CD14-positive monocyte (primary cell): Measurements from ENCODE around the gene SH2D4B. TPM values are rescaled to one million over a fixed set of nuclear protein-coding genes. Genes with fewer than 3 reads are reported as not detected.

Source experiments
- DNase-seq, 3 donors: peaks; one replicate each; pipeline ENCODE4 v3.0.0-alpha.2; 2011 to 2022
- H2AFZ ChIP-seq: 2 replicates; pipeline ENCODE4 v1.6.0; 2012; ENCODE audit warnings: mild to moderate bottlenecking, low read depth, low read length, inconsistent platforms; ENCODE audit not compliant: insufficient read depth, poor library complexity, severe bottlenecking
- H3K27ac ChIP-seq, 2 donors: 1 replicate in 1 of 2; 2 replicates in 1 of 2; pipeline ENCODE4 v1.5.1; 2012 to 2013; ENCODE audit warnings: low read length in 2 of 2, control low read depth in 1 of 2, inconsistent platforms in 1 of 2, low read depth in 1 of 2, mild to moderate bottlenecking in 1 of 2
- H3K27me3 ChIP-seq, 2 donors: one replicate each; pipeline versions ENCODE4 v1.6.0 to v1.6.1; 2011 to 2013; ENCODE audit warnings: low read length in 2 of 2; ENCODE audit not compliant: control insufficient read depth in 2 of 2, insufficient read depth in 2 of 2
- H3K36me3 ChIP-seq, 2 donors: replicated peaks in 1 of 2; 1 replicate in 1 of 2; 2 replicates in 1 of 2; pipeline versions ENCODE4 v1.5.1 to v1.6.1; 2012 to 2013; ENCODE audit warnings: low read length in 2 of 2, control low read depth in 1 of 2, inconsistent platforms in 1 of 2, mild to moderate bottlenecking in 1 of 2; ENCODE audit not compliant: insufficient read depth in 2 of 2, control insufficient read depth in 1 of 2
- H3K4me1 ChIP-seq, 2 donors: 1 replicate in 1 of 2; 2 replicates in 1 of 2; pipeline versions ENCODE4 v1.5.1 to v1.6.1; 2012 to 2013; ENCODE audit warnings: low read length in 2 of 2, control low read depth in 1 of 2, inconsistent platforms in 1 of 2, mild to moderate bottlenecking in 1 of 2, moderate library complexity in 1 of 2; ENCODE audit not compliant: insufficient read depth in 2 of 2, control insufficient read depth in 1 of 2
- H3K4me2 ChIP-seq: replicated peaks from 2 replicates; pipeline ENCODE3; 2012; ENCODE audit warnings: low read length, moderate library complexity, mild to moderate bottlenecking; ENCODE audit not compliant: poor library complexity, severe bottlenecking; ENCODE audit errors: extremely low read depth
- H3K4me3 ChIP-seq, 3 experiments: fragments of 200-600 bp in 1 of 3; sonication (generic) in 1 of 3; replicated peaks in 1 of 3; 1 replicate in 2 of 3; 2 replicates in 1 of 3; pipeline ENCODE4 v1.5.1; 2011 to 2013; ENCODE audit warnings: low read length in 3 of 3, mild to moderate bottlenecking in 3 of 3, control low read depth in 2 of 3, low read depth in 2 of 3, inconsistent platforms in 1 of 3, moderate library complexity in 1 of 3
- H3K79me2 ChIP-seq: 2 replicates; pipeline ENCODE4 v1.6.0; 2012; ENCODE audit warnings: mild to moderate bottlenecking, control low read depth, inconsistent platforms, low read length, moderate library complexity; ENCODE audit not compliant: insufficient read depth
- H3K9ac ChIP-seq: 2 replicates; pipeline ENCODE4 v1.6.0; 2017; ENCODE audit warnings: low read length, mild to moderate bottlenecking; ENCODE audit not compliant: insufficient read depth, poor library complexity, severe bottlenecking
- H3K9me3 ChIP-seq, 2 donors: replicated peaks in 1 of 2; 1 replicate in 1 of 2; 2 replicates in 1 of 2; pipeline versions ENCODE4 v1.5.1 to v1.6.1; 2012 to 2013; ENCODE audit warnings: low read length in 2 of 2, control low read depth in 1 of 2; ENCODE audit not compliant: control insufficient read depth in 1 of 2, insufficient read depth in 1 of 2
- H4K20me1 ChIP-seq: 2 replicates; pipeline ENCODE4 v1.6.0; 2012; ENCODE audit warnings: mild to moderate bottlenecking, low read length, control low read depth, moderate library complexity; ENCODE audit not compliant: insufficient read depth
- H3K27ac Mint-ChIP-seq, 7 donors: one replicate each; pipeline ENCODE4 v1.8.0; 2020; ENCODE audit warnings: mild to moderate bottlenecking in 7 of 7, mixed read lengths in 7 of 7, moderate library complexity in 6 of 7, inconsistent platforms in 2 of 7
- H3K27me3 Mint-ChIP-seq, 3 donors: one replicate each; pipeline ENCODE4 v1.8.0; 2021 to 2022; ENCODE audit warnings: low read depth in 3 of 3, mild to moderate bottlenecking in 3 of 3, mixed read lengths in 3 of 3, moderate library complexity in 3 of 3, inconsistent platforms in 1 of 3
- H3K36me3 Mint-ChIP-seq, 2 donors: one replicate each; pipeline ENCODE4 v1.8.0; 2020; ENCODE audit warnings: mixed read lengths in 2 of 2, inconsistent platforms in 1 of 2, mild to moderate bottlenecking in 1 of 2
- H3K4me1 Mint-ChIP-seq: one replicate; pipeline ENCODE4 v1.8.0; 2020; ENCODE audit warnings: mild to moderate bottlenecking, mixed read lengths
- H3K4me3 Mint-ChIP-seq, 2 donors: one replicate each; pipeline ENCODE4 v1.8.0; 2020; ENCODE audit warnings: mild to moderate bottlenecking in 2 of 2, mixed read lengths in 2 of 2, moderate library complexity in 1 of 2
- H3K9me3 Mint-ChIP-seq, 7 donors: one replicate each; pipeline ENCODE4 v1.8.0; 2020 to 2022; ENCODE audit warnings: mixed read lengths in 7 of 7, mild to moderate bottlenecking in 6 of 7, moderate library complexity in 6 of 7, inconsistent platforms in 2 of 7
- CTCF ChIP-seq: fragments of 200-600 bp; IDR thresholded peaks from one replicate; pipeline ENCODE4 v1.8.0; 2022; ENCODE audit warnings: antibody characterized with exemption, mild to moderate bottlenecking
- WGBS: methylation state at CpG from one replicate; pipeline ENCODE4 v1.1.5; 2013; ENCODE audit warnings: missing lambda C conversion rate; ENCODE audit not compliant: insufficient coverage; 5-methylcytosine and 5-hydroxymethylcytosine counted together
- intact Hi-C, 2 donors: fragments of 100-400 bp; cut with micrococcal nuclease; formaldehyde crosslinking; loops; one replicate each; pipeline versions ENCODE4 v1.15.0 to v1.15.1; 2023
- polyA plus RNA-seq, 3 donors: library from polyadenylated mRNA; depleted of rRNA in 1 of 3; unstranded in 2 of 3; stranded (reverse) in 1 of 3; fragments of 300-500 nt in 2 of 3; fragments of >200 nt in 1 of 3; fragmentation: Illumina TruSeq in 2 of 3; gene quantifications; 1 replicate in 2 of 3; 2 replicates in 1 of 3; pipeline ENCODE4 v1.2.3, GENCODE V29; 2012 to 2021

Gene SH2D4B
- polyA plus RNA-seq, 3 donors: 0.01 TPM; not detected in 2

DNA sequence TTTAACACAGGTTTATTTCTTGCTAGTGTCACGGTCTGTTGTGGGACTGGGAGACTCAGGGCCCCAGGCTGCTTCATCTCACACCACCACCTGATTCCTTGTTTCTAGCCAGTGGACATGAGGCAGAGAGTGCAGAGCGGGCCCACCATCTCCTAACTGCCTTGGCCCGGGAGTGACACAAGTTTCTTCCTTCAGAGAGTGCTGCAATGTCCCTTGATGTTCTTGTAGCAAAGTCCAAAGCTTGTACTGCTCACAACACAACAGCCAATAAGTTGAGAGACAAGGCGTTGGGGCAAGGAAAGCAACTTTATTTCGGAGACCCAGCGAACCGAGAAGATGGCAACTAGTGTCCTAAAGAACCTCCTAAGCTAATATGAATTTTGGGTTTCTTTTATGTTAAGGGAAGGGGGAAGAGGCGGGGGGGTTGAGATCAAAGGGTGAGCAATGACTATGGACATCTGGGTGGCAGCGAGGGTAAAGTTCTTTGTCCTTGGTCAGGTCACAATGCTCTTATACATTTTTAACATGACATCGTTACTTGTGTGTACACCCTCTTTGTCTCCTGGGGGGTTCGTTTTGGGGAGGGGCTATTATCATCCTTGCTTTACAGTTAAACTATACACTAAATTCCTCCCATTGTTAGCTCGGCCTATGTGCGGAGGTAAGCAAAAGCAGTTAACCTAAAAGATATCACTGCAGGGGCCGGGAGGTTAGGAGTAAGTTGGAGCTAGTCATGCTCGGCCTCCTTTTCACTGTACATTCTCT, 31.6 kb downstream of the SH2D4B start:
- Histone ChIP-seq H4K20me1 (no peaks in the 10 kb centered on the region), H3K9ac (no peak overlapping the region), H3K9me3 (no peaks in the 10 kb centered on the region), H3K36me3 (no peaks in the 10 kb centered on the region), H3K4me1 (no peaks in the 10 kb centered on the region), H2AFZ (no peak overlapping the region), H3K79me2 (no peaks in the 10 kb centered on the region), H3K27ac (no peak overlapping the region), H3K4me2 (no peak overlapping the region), H3K4me3 (no peak overlapping the region), H3K27me3 (peaks cover 0 to under 1% of the 10 kb centered on the region in 2 donors)
- H3K4me1 Mint-ChIP-seq: no peaks in the 10 kb centered on the region
- H3K27ac Mint-ChIP-seq: no peak overlapping the region
- DNase-seq: no peak
- no peak for TF ChIP-seq CTCF
- H3K27me3 Mint-ChIP-seq: peaks cover 2 to 11% (median 9%) of the 10 kb centered on the region in 3 donors
- intact Hi-C loops: no loop called here
- WGBS: 97% methylated on average over 5 of the region's 15 CpGs
- peaks cover 0 to 2% (median 0%) of the 10 kb centered on the region in 7 donors for H3K9me3 Mint-ChIP-seq
- H3K36me3 Mint-ChIP-seq: no peaks in the 10 kb centered on the region
- H3K4me3 Mint-ChIP-seq: no peak overlapping the region

GRCh38 chr10:80571352-80571751, 33.6 kb downstream of the SH2D4B start:
- Histone ChIP-seq H3K9me3 (no peaks in the 10 kb centered on the region), H3K4me2 (no peak overlapping the region), H3K4me1 (no peaks in the 10 kb centered on the region), H3K79me2 (no peaks in the 10 kb centered on the region), H3K9ac (no peak overlapping the region), H4K20me1 (no peaks in the 10 kb centered on the region), H2AFZ (no peak overlapping the region), H3K27me3 (no peaks in the 10 kb centered on the region), H3K4me3 (no peak overlapping the region), H3K27ac (no peak overlapping the region), H3K36me3 (no peaks in the 10 kb centered on the region)
- Mint-ChIP-seq H3K9me3 (peaks cover 0 to 4% (median 0%) of the 10 kb centered on the region in 7 donors), H3K4me1 (no peaks in the 10 kb centered on the region), H3K4me3 (no peak overlapping the region), H3K27ac (no peak overlapping the region), H3K27me3 (peaks cover 2 to 9% (median 7%) of the 10 kb centered on the region in 3 donors), H3K36me3 (no peaks in the 10 kb centered on the region)
- TF ChIP-seq CTCF: no peak
- 99% methylated on average over 9 of the region's 9 CpGs for WGBS
- intact Hi-C loops: no loop called here
- DNase-seq: no peak
